Ishikawa (cell line): ENCODE results near the gene ACSL1.

Experiments
- CEBPB ChIP-seq: IDR thresholded peaks from 2 replicates; pipeline ENCODE4 v1.6.1; 2012
- CREB1 ChIP-seq: IDR thresholded peaks from 2 replicates; pipeline ENCODE4 v1.6.1; 2012; ENCODE audit warnings: low read depth
- EGR1 ChIP-seq: IDR thresholded peaks from 2 replicates; pipeline ENCODE4 v1.6.1; 2012
- EP300 ChIP-seq: IDR thresholded peaks from 2 replicates; pipeline ENCODE4 v1.6.1; 2012; ENCODE audit warnings: borderline replicate concordance
- FOXM1 ChIP-seq: IDR thresholded peaks from 2 replicates; pipeline ENCODE4 v1.6.1; 2012; ENCODE audit warnings: low read depth, borderline replicate concordance
- MAX ChIP-seq: IDR thresholded peaks from 2 replicates; pipeline ENCODE4 v1.6.1; 2012
- NFIC ChIP-seq: IDR thresholded peaks from 2 replicates; pipeline ENCODE4 v1.6.1; 2012
- RAD21 ChIP-seq: IDR thresholded peaks from 2 replicates; pipeline ENCODE4 v1.6.1; 2012; ENCODE audit warnings: low read depth
- TAF1 ChIP-seq: IDR thresholded peaks from 2 replicates; pipeline ENCODE4 v1.6.1; 2012; ENCODE audit warnings: low read depth, mild to moderate bottlenecking
- TCF12 ChIP-seq: IDR thresholded peaks from 2 replicates; pipeline ENCODE4 v1.6.1; 2012; ENCODE audit warnings: low read depth
- TEAD4 ChIP-seq: IDR thresholded peaks from 2 replicates; pipeline ENCODE4 v1.6.1; 2012
- USF1 ChIP-seq: IDR thresholded peaks from 2 replicates; pipeline ENCODE4 v1.6.1; 2012
- YY1 ChIP-seq: IDR thresholded peaks from 2 replicates; pipeline ENCODE4 v1.6.1; 2012; ENCODE audit warnings: low read depth
- ZBTB7A ChIP-seq: IDR thresholded peaks from 2 replicates; pipeline ENCODE4 v1.6.1; 2012; ENCODE audit warnings: low read depth
- TF ChIP-seq, protein P1 (sequence below): IDR thresholded peaks from 2 replicates; pipeline ENCODE4 v1.6.1; 2012; ENCODE audit warnings: low read depth, mild to moderate bottlenecking

The ACSL1 gene

DNA sequence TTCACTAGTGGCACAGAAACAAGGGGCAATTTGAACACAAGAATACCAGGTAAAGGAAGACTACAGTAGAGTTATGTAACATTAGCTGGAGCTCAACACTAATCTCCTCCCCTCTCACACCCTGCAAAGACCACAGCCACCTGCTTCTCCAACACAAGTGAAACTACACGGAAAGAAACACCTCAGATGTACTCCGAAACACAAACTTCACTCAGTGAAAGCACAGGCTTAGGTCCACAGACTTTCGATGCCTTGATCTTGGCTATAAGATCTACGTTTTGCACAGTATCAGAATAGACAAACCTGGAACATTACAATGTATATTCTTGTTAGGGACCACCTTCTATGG is 7.6 kb downstream of the ACSL1 start:
- TF ChIP-seq TAF1 (no peak), CEBPB (no peak), YY1 (no peak), ZBTB7A (no peak), MAX (no peak), NFIC (no peak), EGR1 (no peak), TCF12 (no peak), CREB1 (no peak), USF1 (no peak), RAD21 (no peak)
- TF ChIP-seq, protein P1, sequence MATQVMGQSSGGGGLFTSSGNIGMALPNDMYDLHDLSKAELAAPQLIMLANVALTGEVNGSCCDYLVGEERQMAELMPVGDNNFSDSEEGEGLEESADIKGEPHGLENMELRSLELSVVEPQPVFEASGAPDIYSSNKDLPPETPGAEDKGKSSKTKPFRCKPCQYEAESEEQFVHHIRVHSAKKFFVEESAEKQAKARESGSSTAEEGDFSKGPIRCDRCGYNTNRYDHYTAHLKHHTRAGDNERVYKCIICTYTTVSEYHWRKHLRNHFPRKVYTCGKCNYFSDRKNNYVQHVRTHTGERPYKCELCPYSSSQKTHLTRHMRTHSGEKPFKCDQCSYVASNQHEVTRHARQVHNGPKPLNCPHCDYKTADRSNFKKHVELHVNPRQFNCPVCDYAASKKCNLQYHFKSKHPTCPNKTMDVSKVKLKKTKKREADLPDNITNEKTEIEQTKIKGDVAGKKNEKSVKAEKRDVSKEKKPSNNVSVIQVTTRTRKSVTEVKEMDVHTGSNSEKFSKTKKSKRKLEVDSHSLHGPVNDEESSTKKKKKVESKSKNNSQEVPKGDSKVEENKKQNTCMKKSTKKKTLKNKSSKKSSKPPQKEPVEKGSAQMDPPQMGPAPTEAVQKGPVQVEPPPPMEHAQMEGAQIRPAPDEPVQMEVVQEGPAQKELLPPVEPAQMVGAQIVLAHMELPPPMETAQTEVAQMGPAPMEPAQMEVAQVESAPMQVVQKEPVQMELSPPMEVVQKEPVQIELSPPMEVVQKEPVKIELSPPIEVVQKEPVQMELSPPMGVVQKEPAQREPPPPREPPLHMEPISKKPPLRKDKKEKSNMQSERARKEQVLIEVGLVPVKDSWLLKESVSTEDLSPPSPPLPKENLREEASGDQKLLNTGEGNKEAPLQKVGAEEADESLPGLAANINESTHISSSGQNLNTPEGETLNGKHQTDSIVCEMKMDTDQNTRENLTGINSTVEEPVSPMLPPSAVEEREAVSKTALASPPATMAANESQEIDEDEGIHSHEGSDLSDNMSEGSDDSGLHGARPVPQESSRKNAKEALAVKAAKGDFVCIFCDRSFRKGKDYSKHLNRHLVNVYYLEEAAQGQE: no peak

- TF ChIP-seq TEAD4 (no peak), RAD21 (no peak), EGR1 (no peak), YY1 (no peak), TCF12 (no peak)
These were observed 8.1 kb downstream of the ACSL1 start for GRCh38 chr4:184817494-184818215.

- TF ChIP-seq CREB1 (no peak), TEAD4 (no peak), TCF12 (no peak), RAD21 (no peak), ZBTB7A (no peak), YY1 (no peak), EP300 (no peak), EGR1 (no peak), FOXM1 (no peak), TAF1 (no peak)
- TF ChIP-seq, protein P1: no peak
These were observed 8.8 kb downstream of the ACSL1 start for GRCh38 chr4:184816962-184817361.

DNA sequence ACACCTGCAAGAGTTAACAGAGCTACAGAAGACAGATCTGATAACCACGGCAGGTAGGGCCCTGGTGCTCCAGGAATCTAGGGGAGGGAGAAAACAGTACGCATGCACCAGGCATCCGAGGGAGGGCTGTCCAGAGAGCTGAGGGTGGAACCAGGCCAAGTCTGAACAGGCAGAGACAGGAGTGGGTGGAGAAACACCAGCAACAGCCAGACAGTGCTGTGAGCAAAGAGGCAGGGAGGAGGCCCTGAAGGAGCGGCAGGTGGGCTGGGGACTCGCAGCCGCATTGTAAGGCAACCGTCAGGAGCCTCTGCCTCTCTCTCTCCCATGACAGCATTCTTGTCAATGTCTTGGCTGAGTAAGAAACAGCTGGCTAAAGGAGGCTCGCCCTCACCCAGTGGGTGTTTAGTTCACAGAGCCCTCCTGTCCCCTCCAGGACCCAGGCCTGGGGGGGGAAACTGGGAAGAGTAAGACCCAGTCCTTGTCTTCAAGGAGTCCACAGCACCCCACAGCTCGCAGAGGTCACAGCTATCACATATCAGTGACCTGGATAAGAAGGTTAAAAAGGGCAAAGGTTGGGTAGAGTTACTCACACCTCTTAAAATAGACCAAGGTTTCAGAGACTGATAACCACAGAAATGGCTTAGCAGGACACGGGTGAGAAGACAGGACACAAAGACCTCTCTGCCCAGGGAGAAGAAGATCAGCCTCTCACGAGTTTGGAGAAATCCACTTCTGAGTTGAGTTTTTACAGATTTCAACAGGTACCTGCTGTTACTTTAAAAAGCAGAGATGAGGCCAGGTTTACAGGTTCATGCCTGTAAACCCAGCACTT is 10.5 kb downstream of the ACSL1 start:
- TF ChIP-seq CEBPB (no peak), EGR1 (peak; percentile 44; the same call in 1 of the 2 replicates), EP300 (no peak), RAD21 (no peak), YY1 (no peak), FOXM1 (no peak), USF1 (no peak), CREB1 (no peak), TAF1 (no peak; the same call in 1 of the 2 replicates), TCF12 (0 out of 2 replicates have a peak, but pooled peaks have one; percentile 11), ZBTB7A (no peak), TEAD4 (peak; percentile 42), NFIC (peak; percentile 61; the same call in 1 of the 2 replicates), MAX (0 out of 2 replicates have a peak, but pooled peaks have one; percentile 18)
- TF ChIP-seq, protein P1: no peak
